ENCODE data around the gene STARD5. TPM values are rescaled to one million over a fixed set of nuclear protein-coding genes. Genes with fewer than 3 reads are reported as not detected.

Gene STARD5
- total and polyA plus RNA-seq, 2 of the 8 experiments (the other 6 are each of a cell fraction or from before 2014, with no cell fraction given), result 5.5 to 10.4 TPM

DNA sequence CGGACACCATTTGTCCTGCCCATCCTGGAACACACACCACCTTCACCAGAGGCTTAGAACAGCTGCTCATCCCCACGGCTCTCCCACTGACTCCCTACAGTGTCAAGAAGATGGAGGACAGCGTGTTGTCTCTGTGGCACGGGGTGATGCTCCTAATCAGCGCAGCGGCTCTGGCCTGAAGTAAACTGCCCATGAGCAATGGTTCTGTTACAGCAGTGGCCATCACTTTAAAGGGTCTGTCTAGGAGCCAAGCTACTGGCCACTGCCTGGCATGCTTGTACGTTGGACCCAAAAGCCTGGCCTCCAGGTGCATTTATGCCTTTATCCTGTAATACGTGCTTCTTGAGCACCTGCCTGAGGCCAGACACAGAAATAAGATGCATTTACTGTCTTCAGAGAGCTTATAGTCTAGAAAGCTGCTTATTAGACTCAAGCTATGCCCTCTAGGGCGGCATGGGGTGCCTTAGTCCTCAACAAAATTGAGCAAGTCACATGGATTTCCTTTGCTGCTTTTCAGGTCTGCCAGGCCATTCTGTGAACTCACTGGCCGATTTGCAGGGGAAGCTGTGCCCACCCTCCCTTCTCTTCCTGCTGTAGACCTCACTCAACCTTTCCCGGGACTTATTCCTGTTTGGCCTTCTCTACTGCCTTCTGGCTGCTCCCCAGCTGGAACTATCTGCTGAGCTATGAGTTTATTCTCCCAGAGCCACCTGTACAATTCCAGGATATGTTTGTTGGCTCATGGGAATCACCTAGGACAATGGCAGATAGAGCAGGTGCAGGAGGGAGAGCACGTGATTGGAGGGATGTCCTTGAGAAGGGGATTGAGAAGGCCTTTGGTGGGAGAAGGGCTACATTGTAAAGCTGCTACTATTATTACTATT, 51.9 kb downstream of the STARD5 start:
- DNase-seq (ENCODE audit: low read depth in 1 of 2, low spot score in 2 of 2) (no peak), FAIRE-seq (no peak)
- no peak overlapping the region for H2AK5ac ChIP-seq (ENCODE audit: low read depth, low read length)
- no peaks in the 10 kb centered on the region for H3K4me1 ChIP-seq (replicated peaks in 1 of 4; ENCODE audit: control insufficient read depth in 3 of 4, insufficient read depth in 4 of 4, low read length in 3 of 4)
- H3K79me2 ChIP-seq (ENCODE audit: control insufficient read depth in 1 of 2, insufficient read depth in 2 of 2, low read length in 2 of 2), result no peaks in the 10 kb centered on the region
- POLR2A ChIA-PET (ENCODE audit: partially characterized antibody), result no interaction called here
- H3K27ac ChIP-seq (ENCODE audit: low read depth, low read length), result no peak overlapping the region
- H3K56ac ChIP-seq (replicated peaks; ENCODE audit: insufficient read length, low read depth, low read length), result no peak overlapping the region
- no peak overlapping the region for H3K9ac ChIP-seq (replicated peaks in 1 of 4; ENCODE audit: extremely low read depth in 1 of 4, low read depth in 3 of 4, low read length in 3 of 4)
- no peak overlapping the region for H2BK20ac ChIP-seq (ENCODE audit: low read length)
- no peak overlapping the region for H3K4me2 ChIP-seq (ENCODE audit: insufficient read depth in 1 of 2, low read depth in 2 of 2, low read length in 2 of 2)
- H3K9me3 ChIP-seq (ENCODE audit: insufficient read depth in 2 of 2, low read depth in 1 of 2, low read length in 1 of 2), result peaks cover 0 to 5% of the 10 kb centered on the region in 2 experiments; a peak in 1 of 4 replicates
- H4K91ac ChIP-seq (replicated peaks; ENCODE audit: insufficient read length, low read length), result no peak overlapping the region
- peaks cover 0 to 2% (median 0%) of the 10 kb centered on the region in 4 experiments; a peak in 1 of 7 replicates for H3K27me3 ChIP-seq (replicated peaks in 1 of 4; ENCODE audit: control insufficient read depth in 3 of 4, extremely low read depth in 1 of 4, insufficient read depth in 3 of 4, low read length in 3 of 4)
- H3K23ac ChIP-seq (ENCODE audit: insufficient read length), result no peak overlapping the region
- H4K5ac ChIP-seq (ENCODE audit: insufficient read length, low read depth, low read length), result no peak overlapping the region
- H4K8ac ChIP-seq (ENCODE audit: extremely low read depth, insufficient read depth, low read length), result no peak overlapping the region
- no peak overlapping the region for H3K4me3 ChIP-seq (ENCODE audit: extremely low read depth in 1 of 4, insufficient read depth in 2 of 4, low read depth in 3 of 4, low read length in 4 of 4)
- no peak overlapping the region for H3K14ac ChIP-seq (ENCODE audit: insufficient read length)
- no peaks in the 10 kb centered on the region for H4K20me1 ChIP-seq (replicated peaks in 1 of 2; ENCODE audit: control insufficient read depth in 1 of 2, insufficient read depth in 2 of 2, low read length in 2 of 2)
- no peak overlapping the region for H2AFZ ChIP-seq (ENCODE audit: low read length)
- H2BK120ac ChIP-seq (replicated peaks; ENCODE audit: low read depth, low read length), result no peak overlapping the region
- H2BK12ac ChIP-seq (ENCODE audit: low read depth, low read length), result no peak overlapping the region
- H2BK5ac ChIP-seq (ENCODE audit: low read depth, low read length), result no peak overlapping the region
- no peak overlapping the region for H2BK15ac ChIP-seq (ENCODE audit: low read length)
- H3K36me3 ChIP-seq (ENCODE audit: control insufficient read depth in 2 of 4, insufficient read depth in 4 of 4, low read length in 3 of 4), result no peaks in the 10 kb centered on the region
- WGBS, 2 experiments (ENCODE audit: extremely low coverage in 1 of 2, insufficient coverage in 1 of 2, insufficient read length in 1 of 2, insufficient replicate concordance in 2 of 2, low coverage in 1 of 2, low lambda C conversion rate in 2 of 2, missing lambda C conversion rate in 1 of 2), result 85% methylated on average over 12 of the region's 12 CpGs; no CpG with 5 or more reads in 1 of the 2 experiments
- no peak overlapping the region for H3K18ac ChIP-seq (ENCODE audit: extremely low read depth, low read length)
- no peaks in the 10 kb centered on the region for H3K23me2 ChIP-seq (ENCODE audit: low read depth, low read length)
- H3K4ac ChIP-seq (replicated peaks; ENCODE audit: insufficient read length, low read depth, low read length), result no peak overlapping the region
- no peaks in the 10 kb centered on the region for H3K79me1 ChIP-seq (ENCODE audit: low read depth, low read length)
- CTCF ChIA-PET (ENCODE audit: partially characterized antibody), result interaction anchor here (0.8 to 6.6 kb wide), 6 partner anchors 43 to 166 kb away, joined by 3 to 94 read pairs (median 6); no protein-coding TSS in a partner anchor
- TF ChIP-seq SP1 (IDR thresholded peaks at IDR 0.05; ENCODE audit: low read depth, low read length) (no peak), MAFK (IDR thresholded peaks at IDR 0.05; ENCODE audit: low read depth, low read length) (no peak)

Measured in H1 (cell line).